Activated CD4-positive, alpha-beta memory T cell treated with anti-CD3 and anti-CD28 coated beads for 36 hours (primary cell): ENCODE measurements around the gene TMEM145. TPM values are rescaled to one million over a fixed set of nuclear protein-coding genes. Genes with fewer than 3 reads are reported as not detected.

ENCODE experiments used
- CTCF ChIA-PET: fragments of 350-600 bp; sonication (Branson Sonifier 250); formaldehyde crosslinking; loops from one replicate; lab custom pipeline; 2021; ENCODE audit warnings: antibody characterized with exemption, inconsistent platforms; lab: Charles Lee
- POLR2A ChIA-PET: fragments of 350-600 bp; sonication (Branson Sonifier 250); formaldehyde crosslinking; loops from one replicate; lab custom pipeline; 2021; ENCODE audit warnings: antibody characterized with exemption; lab: Charles Lee
- DNase-seq: peaks from one replicate; pipeline ENCODE4 v3.0.0-alpha.2; 2020
- H3K27ac Mint-ChIP-seq: one replicate; pipeline ENCODE4 v1.8.0; 2021; ENCODE audit warnings: mixed read lengths
- H3K27me3 Mint-ChIP-seq: one replicate; pipeline ENCODE4 v1.8.0; 2021; ENCODE audit warnings: mixed read lengths
- H3K36me3 Mint-ChIP-seq: one replicate; pipeline ENCODE4 v1.8.0; 2021; ENCODE audit warnings: mixed read lengths
- H3K4me1 Mint-ChIP-seq: one replicate; pipeline ENCODE4 v1.8.0; 2021; ENCODE audit warnings: low read depth, mixed read lengths
- H3K4me3 Mint-ChIP-seq: one replicate; pipeline ENCODE4 v1.8.0; 2021; ENCODE audit warnings: mild to moderate bottlenecking, mixed read lengths
- H3K9me3 Mint-ChIP-seq: one replicate; pipeline ENCODE4 v1.8.0; 2021; ENCODE audit warnings: mixed read lengths
- intact Hi-C: fragments of 100-400 bp; cut with micrococcal nuclease; formaldehyde crosslinking; loops from one replicate; pipeline ENCODE4 v1.15.1; 2023
- total RNA-seq, 2 experiments: library from RNA; stranded (reverse); gene quantifications; one replicate each; pipeline ENCODE4 v1.2.3, GENCODE V29; 2021

The TMEM145 gene
- total RNA-seq, 2 experiments from 2014 or later = 0.29 TPM; not detected in 1

- ChIA-PET POLR2A (no interaction called here), CTCF (no interaction called here)
- Mint-ChIP-seq H3K4me3 (no peak overlapping the region), H3K9me3 (peaks cover 3% of the 10 kb centered on the region), H3K36me3 (peaks cover 7% of the 10 kb centered on the region), H3K27ac (no peak overlapping the region), H3K4me1 (no peaks in the 10 kb centered on the region), H3K27me3 (no peaks in the 10 kb centered on the region)
- intact Hi-C loops = no loop called here
- DNase-seq = no peak
Measured at GRCh38 chr19:42361545-42361910, 48.4 kb downstream of the TMEM145 start.

GRCh38 chr19:42362342-42362741, 49.2 kb downstream of the TMEM145 start:
- H3K9me3 Mint-ChIP-seq = peaks cover 3% of the 10 kb centered on the region
- intact Hi-C loops = no loop called here
- CTCF ChIA-PET = no interaction called here
- H3K27ac Mint-ChIP-seq = no peak overlapping the region
- peaks cover 7% of the 10 kb centered on the region for H3K36me3 Mint-ChIP-seq
- H3K4me3 Mint-ChIP-seq = no peak overlapping the region
- H3K4me1 Mint-ChIP-seq = no peaks in the 10 kb centered on the region
- no peak for DNase-seq
- POLR2A ChIA-PET = no interaction called here
- H3K27me3 Mint-ChIP-seq = no peaks in the 10 kb centered on the region

- H3K27me3 Mint-ChIP-seq = no peaks in the 10 kb centered on the region
- H3K9me3 Mint-ChIP-seq = peaks cover 3% of the 10 kb centered on the region
- peaks cover 7% of the 10 kb centered on the region for H3K36me3 Mint-ChIP-seq
- CTCF ChIA-PET = interaction anchor here (0.7 kb wide), 1 partner anchor 292 kb away, joined by 3 read pairs; no protein-coding TSS in a partner anchor
- POLR2A ChIA-PET = no interaction called here
- no peak for DNase-seq
- no peaks in the 10 kb centered on the region for H3K4me1 Mint-ChIP-seq
- intact Hi-C loops = no loop called here
- no peak overlapping the region for H3K4me3 Mint-ChIP-seq
- H3K27ac Mint-ChIP-seq = no peak overlapping the region
Measured at GRCh38 chr19:42362891-42363440, 49.9 kb downstream of the TMEM145 start.

- intact Hi-C loops = no loop called here
- H3K9me3 Mint-ChIP-seq = peaks cover 3% of the 10 kb centered on the region
- DNase-seq = no peak
- ChIA-PET POLR2A (no interaction called here), CTCF (no interaction called here)
- H3K4me3 Mint-ChIP-seq = no peak overlapping the region
- H3K4me1 Mint-ChIP-seq = no peaks in the 10 kb centered on the region
- H3K27me3 Mint-ChIP-seq = no peaks in the 10 kb centered on the region
- no peak overlapping the region for H3K27ac Mint-ChIP-seq
- peaks cover 7% of the 10 kb centered on the region for H3K36me3 Mint-ChIP-seq
Measured at GRCh38 chr19:42363614-42364346, 50.7 kb downstream of the TMEM145 start.

GRCh38 chr19:42366673-42367072, 53.6 kb downstream of the TMEM145 start:
- ChIA-PET POLR2A (no interaction called here), CTCF (interaction anchor here (0.6 kb wide), 1 partner anchor 183 kb away, joined by 3 read pairs; no protein-coding TSS in a partner anchor)
- Mint-ChIP-seq H3K4me3 (no peak overlapping the region), H3K9me3 (peaks cover 3% of the 10 kb centered on the region), H3K27me3 (no peaks in the 10 kb centered on the region), H3K4me1 (no peaks in the 10 kb centered on the region), H3K36me3 (peaks cover 7% of the 10 kb centered on the region), H3K27ac (no peak overlapping the region)
- DNase-seq = no peak
- intact Hi-C loops = no loop called here

- CTCF ChIA-PET = no interaction called here
- POLR2A ChIA-PET = no interaction called here
- peaks cover 3% of the 10 kb centered on the region for H3K9me3 Mint-ChIP-seq
- intact Hi-C loops = no loop called here
- no peak overlapping the region for H3K4me3 Mint-ChIP-seq
- H3K27ac Mint-ChIP-seq = no peak overlapping the region
- H3K27me3 Mint-ChIP-seq = no peaks in the 10 kb centered on the region
- no peak for DNase-seq
- peaks cover 7% of the 10 kb centered on the region for H3K36me3 Mint-ChIP-seq
- no peaks in the 10 kb centered on the region for H3K4me1 Mint-ChIP-seq
Measured at GRCh38 chr19:42367929-42368328, 54.8 kb downstream of the TMEM145 start.

- CTCF ChIA-PET = no interaction called here
- Mint-ChIP-seq H3K27me3 (no peaks in the 10 kb centered on the region), H3K36me3 (peaks cover 5% of the 10 kb centered on the region), H3K4me3 (no peak overlapping the region), H3K9me3 (peaks cover 3% of the 10 kb centered on the region), H3K4me1 (no peaks in the 10 kb centered on the region), H3K27ac (no peak overlapping the region)
- POLR2A ChIA-PET = no interaction called here
- intact Hi-C loops = no loop called here
- no peak for DNase-seq
Measured at GRCh38 chr19:42368360-42368759, 55.3 kb downstream of the TMEM145 start.

GRCh38 chr19:42368765-42369164, 55.7 kb downstream of the TMEM145 start:
- no peak for DNase-seq
- H3K4me1 Mint-ChIP-seq = no peaks in the 10 kb centered on the region

GRCh38 chr19:42369433-42370067, 56.4 kb downstream of the TMEM145 start:
- Mint-ChIP-seq H3K27me3 (no peaks in the 10 kb centered on the region), H3K4me1 (no peaks in the 10 kb centered on the region), H3K9me3 (no peaks in the 10 kb centered on the region), H3K36me3 (no peaks in the 10 kb centered on the region), H3K27ac (no peak overlapping the region), H3K4me3 (no peak overlapping the region)
- intact Hi-C loops = no loop called here
- DNase-seq = no peak
- POLR2A ChIA-PET = no interaction called here
- CTCF ChIA-PET = no interaction called here

More at GRCh38 chr19:42368765-42369164, 55.7 kb downstream of the TMEM145 start:
- peaks cover 2% of the 10 kb centered on the region for H3K36me3 Mint-ChIP-seq
- POLR2A ChIA-PET = no interaction called here
- H3K4me3 Mint-ChIP-seq = no peak overlapping the region
- no peaks in the 10 kb centered on the region for H3K27me3 Mint-ChIP-seq
- no peak overlapping the region for H3K27ac Mint-ChIP-seq
- intact Hi-C loops = no loop called here
- CTCF ChIA-PET = no interaction called here
- peaks cover 2% of the 10 kb centered on the region for H3K9me3 Mint-ChIP-seq

- Mint-ChIP-seq H3K27me3 (no peaks in the 10 kb centered on the region), H3K4me3 (no peak overlapping the region), H3K4me1 (no peaks in the 10 kb centered on the region), H3K36me3 (no peaks in the 10 kb centered on the region), H3K27ac (no peak overlapping the region), H3K9me3 (no peaks in the 10 kb centered on the region)
- intact Hi-C loops = no loop called here
- no peak for DNase-seq
- POLR2A ChIA-PET = no interaction called here
- CTCF ChIA-PET = no interaction called here
Measured at GRCh38 chr19:42370068-42370520, 57.0 kb downstream of the TMEM145 start.

- POLR2A ChIA-PET = no interaction called here
- no peaks in the 10 kb centered on the region for H3K9me3 Mint-ChIP-seq
- H3K4me3 Mint-ChIP-seq = no peak overlapping the region
- H3K36me3 Mint-ChIP-seq = no peaks in the 10 kb centered on the region
- H3K27me3 Mint-ChIP-seq = no peaks in the 10 kb centered on the region
- no peak for DNase-seq
- intact Hi-C loops = no loop called here
- CTCF ChIA-PET = no interaction called here
- no peak overlapping the region for H3K27ac Mint-ChIP-seq
- no peaks in the 10 kb centered on the region for H3K4me1 Mint-ChIP-seq
Measured at GRCh38 chr19:42370626-42371175, 57.6 kb downstream of the TMEM145 start.
